BJ (cell line): ENCODE measurements around the gene P2RY14. TPM values are rescaled to one million over a fixed set of nuclear protein-coding genes. Genes with fewer than 3 reads are reported as not detected.
"Not testable (repeated sequence)": the region's sequence is repeated elsewhere in the genome, so short reads cannot be mapped to it uniquely, and the experiment has no call there.

ENCODE experiments used
- CTCF ChIA-PET: fragments of 350-600 bp; formaldehyde crosslinking; extraction: SDS; loops from one replicate; lab custom pipeline; 2021; ENCODE audit warnings: antibody characterized with exemption, inconsistent platforms; lab: Yijun Ruan, JAX
- POLR2A ChIA-PET: fragments of 300-600 bp; sonication (Branson Sonifier 250); formaldehyde crosslinking; extraction: SDS; loops from one replicate; lab custom pipeline; 2021; ENCODE audit warnings: antibody characterized with exemption; lab: Charles Lee
- DNase-seq: peaks from one replicate; pipeline ENCODE4 v3.0.0-alpha.2; 2011; ENCODE audit warnings: low read depth
- H3K27me3 ChIP-seq: 2 replicates; pipeline ENCODE4 v1.6.0; 2011; ENCODE audit warnings: low read length; ENCODE audit not compliant: control insufficient read depth, insufficient read depth
- H3K36me3 ChIP-seq: 2 replicates; pipeline ENCODE4 v1.5.1; 2011; ENCODE audit warnings: low read length; ENCODE audit not compliant: control insufficient read depth, insufficient read depth
- H3K4me3 ChIP-seq: 2 replicates; pipeline ENCODE4 v1.5.1; 2011; ENCODE audit warnings: low read depth, mild to moderate bottlenecking, control low read depth, low read length
- CTCF ChIP-seq: IDR thresholded peaks from 2 replicates; pipeline ENCODE4 v1.5.1; 2011; ENCODE audit warnings: low read depth, mild to moderate bottlenecking, control low read depth, inconsistent platforms, low read length, moderate library complexity; ENCODE audit not compliant: insufficient read depth
- polyA plus RNA-seq: library from polyadenylated mRNA; depleted of rRNA; stranded (reverse); fragments of >200 nt; gene quantifications from 2 replicates; pipeline ENCODE4 v1.2.3, GENCODE V29; 2011

The P2RY14 gene
- polyA plus RNA-seq, 1 experiment, result not detected

- DNase-seq, result no peak
- Histone ChIP-seq H3K27me3 (no peaks in the 10 kb centered on the region), H3K4me3 (no peak overlapping the region), H3K36me3 (no peaks in the 10 kb centered on the region)
- ChIA-PET CTCF (interaction anchor here (1.0 to 1.1 kb wide), 2 partner anchors 9 to 49 kb away, joined by 3 to 4 read pairs; no protein-coding TSS in a partner anchor), POLR2A (no interaction called here)
- no peak for TF ChIP-seq CTCF
These were observed 102.4 kb downstream of the P2RY14 start for GRCh38 chr3:151175952-151176351.

- Histone ChIP-seq H3K4me3 (no peak overlapping the region), H3K36me3 (no peaks in the 10 kb centered on the region), H3K27me3 (no peaks in the 10 kb centered on the region)
- DNase-seq, result no peak
- no peak for TF ChIP-seq CTCF
- ChIA-PET POLR2A (no interaction called here), CTCF (interaction anchor here (1.2 kb wide), 1 partner anchor 11 kb away, joined by 3 read pairs; no protein-coding TSS in a partner anchor)
These were observed 104.0 kb downstream of the P2RY14 start for GRCh38 chr3:151174351-151174750.

GRCh38 chr3:151171145-151171757, 107.1 kb downstream of the P2RY14 start:
- H3K4me3 ChIP-seq, result no peak overlapping the region
- no peaks in the 10 kb centered on the region for H3K27me3 ChIP-seq
- no peak for TF ChIP-seq CTCF
- DNase-seq, result no peak
- ChIA-PET CTCF (interaction anchor here (0.8 to 6.5 kb wide), 3 partner anchors 57 to 208 kb away, joined by 3 to 94 read pairs (median 3); partner anchors contain the start of gene P2RY14), POLR2A (no interaction called here)
- no peaks in the 10 kb centered on the region for H3K36me3 ChIP-seq

GRCh38 chr3:151169948-151170679, 108.2 kb downstream of the P2RY14 start:
- H3K36me3 ChIP-seq, POLR2A ChIA-PET, H3K27me3 ChIP-seq, DNase-seq, H3K4me3 ChIP-seq: not testable (repeated sequence)
- CTCF ChIA-PET, result interaction anchor here (0.6 to 6.5 kb wide), 3 partner anchors 23 to 277 kb away, joined by 3 to 94 read pairs (median 3); partner anchors contain the start of gene P2RY14

GRCh38 chr3:151169262-151169947, 108.9 kb downstream of the P2RY14 start:
- Histone ChIP-seq H3K4me3 (no peak overlapping the region), H3K27me3 (no peaks in the 10 kb centered on the region), H3K36me3 (no peaks in the 10 kb centered on the region)
- TF ChIP-seq CTCF, result no peak
- ChIA-PET CTCF (interaction anchor here (1.0 to 6.5 kb wide), 12 partner anchors 10 to 750 kb away, joined by 3 to 94 read pairs (median 10); partner anchors contain the start of gene P2RY14), POLR2A (no interaction called here)
- DNase-seq, result no peak
